Measurements from ENCODE around the gene IL15RA.
A peak's percentile ranks its signal among the peaks of the same experiment; 100 is the strongest.
"Not testable (repeated sequence)": the region's sequence is repeated elsewhere in the genome, so short reads cannot be mapped to it uniquely, and the experiment has no call there.

The IL15RA gene

DNA sequence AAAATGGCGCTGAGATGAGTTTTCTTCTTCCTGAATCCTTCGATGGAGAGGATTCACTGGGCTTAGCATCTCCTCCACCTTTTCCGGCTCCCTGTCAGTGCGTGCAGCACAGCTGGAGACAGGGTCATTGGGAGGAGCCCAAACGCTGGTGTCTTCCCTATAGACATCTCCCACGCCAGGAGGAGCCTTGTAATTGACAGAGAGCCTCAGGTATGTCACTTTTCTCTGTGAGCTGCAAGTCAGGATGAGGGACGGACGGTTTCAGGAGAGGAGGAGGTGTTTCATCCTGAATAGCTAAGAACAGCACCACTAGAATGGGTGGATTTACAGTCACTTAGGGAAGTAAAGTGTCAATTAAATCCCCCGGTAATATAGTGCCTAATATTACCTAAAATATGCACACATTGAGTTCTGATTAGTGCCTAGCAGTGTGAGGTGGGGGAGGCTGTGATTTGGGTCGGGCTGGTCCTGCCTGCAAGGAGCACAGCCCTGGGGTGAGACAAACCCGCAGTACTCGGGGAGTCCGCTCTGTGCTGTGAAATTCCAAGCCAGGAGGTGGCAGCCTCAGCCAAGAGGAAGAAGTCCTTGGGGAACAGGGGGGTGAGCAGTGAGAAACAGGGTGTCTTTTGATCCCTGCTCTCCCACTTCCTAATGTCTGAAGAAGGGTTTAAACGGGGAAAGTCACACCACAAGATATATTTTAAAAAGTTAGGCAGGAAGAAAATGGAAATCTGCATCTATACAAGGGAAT is 28.2 kb downstream of the IL15RA start:
- DNase-seq (ENCODE audit: low read depth), result no peak

DNA sequence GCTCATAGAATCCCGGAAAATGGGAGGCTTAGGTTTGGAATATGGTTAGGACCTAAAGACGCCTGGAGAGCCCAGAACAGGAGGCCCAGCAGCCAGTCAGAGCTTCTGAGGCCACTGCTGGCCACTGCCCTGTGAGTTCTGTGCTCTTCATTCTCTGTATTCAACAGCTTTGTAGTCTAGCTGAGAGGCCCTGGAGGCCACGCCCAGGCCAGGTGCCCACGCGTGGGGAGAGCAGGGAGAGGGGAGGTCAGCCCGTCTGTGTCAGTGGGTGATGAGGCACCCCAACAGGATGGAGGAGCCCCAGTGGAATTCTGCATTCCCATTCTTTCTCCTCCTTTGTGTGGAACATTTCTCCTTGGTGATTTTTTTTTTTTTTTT is 29.1 kb downstream of the IL15RA start:
- no peak for DNase-seq (ENCODE audit: low read depth)

DNA sequence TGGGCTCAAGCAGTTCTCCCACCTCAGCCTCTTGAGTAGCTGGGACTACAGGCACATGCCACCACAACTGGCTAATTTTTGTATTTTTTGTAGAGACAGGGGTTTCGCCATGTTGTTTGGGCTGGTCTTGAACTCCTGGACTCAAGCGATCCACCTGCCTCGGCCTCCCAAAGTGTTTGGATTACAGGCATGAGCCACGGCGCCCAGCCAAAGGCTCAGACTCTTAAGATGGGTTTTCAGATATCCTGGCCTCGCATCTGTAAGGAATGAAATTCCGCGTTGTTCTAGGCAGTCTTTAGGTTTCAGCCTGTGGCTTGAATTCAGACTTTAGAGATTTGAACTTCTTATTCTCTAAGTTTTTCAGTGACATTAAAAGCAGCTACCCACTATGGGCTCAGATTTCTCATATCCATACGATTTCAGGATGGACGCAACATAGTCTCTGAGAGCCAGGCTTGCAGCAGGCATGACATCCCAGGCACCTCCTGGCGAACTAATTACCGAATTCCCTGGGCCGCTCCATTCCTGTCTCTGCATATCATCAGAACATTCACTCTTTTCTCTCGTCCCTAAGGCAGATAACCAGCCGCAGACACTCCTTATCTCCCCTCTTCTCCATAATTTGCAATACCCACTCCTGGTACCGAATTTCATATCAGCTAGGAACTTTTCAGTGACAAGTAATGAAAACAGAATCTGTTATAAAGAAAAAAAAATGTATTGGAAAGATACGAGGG is 29.7 kb downstream of the IL15RA start:
- DNase-seq (ENCODE audit: low read depth), result no peak

DNA sequence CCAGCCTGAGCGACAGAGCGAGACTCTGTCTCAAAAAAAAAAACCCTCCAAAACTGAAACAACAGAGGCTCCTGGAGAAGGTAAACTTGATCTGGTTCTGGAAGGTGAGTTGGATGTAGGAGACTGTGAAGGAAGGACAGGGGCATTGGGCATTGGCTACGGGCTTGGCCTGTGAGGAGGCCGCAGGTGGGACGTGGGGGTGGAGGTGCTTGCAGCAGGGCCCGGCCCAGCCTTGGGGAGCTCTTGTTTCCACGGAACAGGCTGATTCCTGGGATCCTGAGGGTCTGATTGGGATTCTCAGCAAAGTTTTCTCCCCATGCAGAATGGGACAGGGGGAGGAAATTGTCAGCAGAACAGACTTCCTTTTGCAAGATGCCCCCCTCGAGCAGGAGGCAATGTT is 30.6 kb downstream of the IL15RA start:
- no peak for DNase-seq (ENCODE audit: low read depth)

DNA sequence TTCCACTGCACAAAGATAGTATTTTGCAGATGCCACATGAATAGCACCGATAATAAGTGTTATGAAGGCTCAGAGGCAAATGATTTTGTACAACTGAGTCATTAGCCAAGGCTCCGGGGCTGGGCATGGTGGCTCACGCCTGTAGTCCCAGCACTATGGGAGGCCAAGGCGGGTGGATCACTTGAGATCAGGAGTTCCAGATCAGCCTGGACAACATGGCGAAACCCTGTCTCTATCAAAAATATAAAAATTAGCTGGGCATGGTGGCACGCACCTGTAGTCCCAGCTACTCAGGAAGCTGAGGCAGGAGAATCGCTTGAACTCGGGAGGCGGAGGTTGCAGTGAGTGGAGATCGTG is 30.9 kb downstream of the IL15RA start:
- DNase-seq (ENCODE audit: low read depth), result not testable (repeated sequence)

DNA sequence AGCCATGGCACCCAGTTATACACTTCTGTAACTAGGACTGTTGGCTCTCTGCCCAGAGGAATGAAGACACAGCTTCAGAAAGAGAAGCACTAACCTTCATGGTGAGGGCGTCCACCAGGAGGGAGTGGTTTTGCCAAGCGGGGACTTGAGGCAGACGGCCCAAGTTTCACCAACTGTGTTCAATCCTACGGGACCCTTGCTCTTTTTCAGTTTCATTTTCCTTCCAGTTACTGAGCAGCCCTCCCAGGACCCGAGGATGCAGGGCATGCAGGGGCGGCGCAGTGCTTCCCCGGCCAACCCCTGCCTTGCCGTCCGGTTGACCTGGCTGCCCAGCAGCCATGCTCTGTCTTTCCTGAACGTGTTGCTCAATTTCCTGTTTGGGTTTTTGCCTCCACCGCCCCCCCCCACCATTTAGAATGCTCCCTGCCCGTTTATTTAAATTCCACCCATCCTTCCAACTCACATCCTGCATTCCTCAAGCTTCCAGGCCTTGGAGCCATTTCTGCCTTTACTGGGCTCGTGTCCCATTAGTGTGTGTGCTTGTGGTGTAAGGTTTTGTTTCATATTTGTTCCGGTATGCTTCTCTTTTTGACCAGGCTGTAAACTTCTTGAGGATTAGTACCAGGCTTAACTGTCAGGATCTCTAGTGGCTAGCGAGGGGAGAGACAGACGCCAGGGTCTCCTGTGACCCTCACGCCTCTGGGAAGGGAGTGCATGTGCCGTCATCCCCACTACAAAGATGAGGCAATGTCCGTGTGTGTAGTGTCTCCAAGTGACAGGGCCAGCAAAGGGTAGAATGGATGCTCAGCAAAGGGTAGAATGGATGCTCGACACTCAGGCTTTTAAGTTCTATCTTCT is 31.6 kb downstream of the IL15RA start:
- DNase-seq (ENCODE audit: low read depth), result no peak

DNA sequence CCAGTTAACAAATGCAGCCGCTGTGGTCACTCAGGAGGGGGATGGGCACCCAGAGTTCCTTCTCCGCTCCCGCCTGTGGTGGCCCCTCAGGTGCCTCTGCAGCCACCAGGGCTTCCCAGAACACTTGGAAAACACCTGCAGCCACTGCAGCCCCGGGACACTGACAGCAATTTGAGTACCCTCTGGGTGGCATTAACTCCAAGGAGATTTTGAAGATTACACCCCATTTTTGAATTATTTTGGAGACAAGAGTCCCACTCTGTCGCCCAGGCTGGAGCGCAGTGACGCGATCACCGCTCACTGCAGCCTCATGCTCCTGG is 32.2 kb downstream of the IL15RA start:
- DNase-seq (ENCODE audit: low read depth), result no peak

DNA sequence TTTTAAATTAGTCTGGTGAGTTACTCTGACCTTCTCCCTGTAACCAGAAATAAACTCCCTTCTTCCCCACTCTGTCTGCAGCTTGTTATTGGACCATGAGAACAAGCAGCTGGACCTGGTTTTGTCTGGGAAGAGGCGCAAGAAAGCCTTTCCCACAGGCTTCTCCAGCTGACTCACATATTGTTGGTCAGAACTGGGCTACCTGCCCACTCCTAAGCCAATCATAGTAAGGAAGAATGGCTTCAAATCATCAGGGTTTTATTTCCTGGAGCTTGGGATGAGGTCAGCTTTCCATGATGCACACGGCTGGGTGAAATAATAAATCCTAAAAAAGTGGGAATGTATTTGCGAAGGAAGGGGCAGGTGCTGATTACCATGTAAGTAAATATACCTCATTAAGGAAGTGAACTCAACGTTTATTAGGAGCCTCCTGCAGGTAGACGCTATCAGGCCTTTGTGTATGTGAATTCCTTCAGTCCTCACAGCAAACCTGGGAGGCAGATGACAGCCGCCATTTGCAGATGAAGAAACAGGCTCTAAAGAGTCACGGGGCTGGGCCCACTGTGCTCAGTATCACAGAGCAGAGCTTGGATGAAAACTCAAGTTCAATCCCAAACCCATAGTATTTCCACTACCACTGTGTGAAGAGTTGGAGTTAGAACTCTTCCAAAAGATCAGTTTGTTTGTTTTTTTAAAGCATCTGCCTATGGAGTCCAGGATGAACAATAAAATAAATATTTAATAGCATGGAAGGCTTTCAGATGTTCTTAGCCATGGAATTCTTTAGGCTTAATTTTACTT is 32.8 kb downstream of the IL15RA start:
- peak; percentile 80 for DNase-seq (ENCODE audit: low read depth)

DNA sequence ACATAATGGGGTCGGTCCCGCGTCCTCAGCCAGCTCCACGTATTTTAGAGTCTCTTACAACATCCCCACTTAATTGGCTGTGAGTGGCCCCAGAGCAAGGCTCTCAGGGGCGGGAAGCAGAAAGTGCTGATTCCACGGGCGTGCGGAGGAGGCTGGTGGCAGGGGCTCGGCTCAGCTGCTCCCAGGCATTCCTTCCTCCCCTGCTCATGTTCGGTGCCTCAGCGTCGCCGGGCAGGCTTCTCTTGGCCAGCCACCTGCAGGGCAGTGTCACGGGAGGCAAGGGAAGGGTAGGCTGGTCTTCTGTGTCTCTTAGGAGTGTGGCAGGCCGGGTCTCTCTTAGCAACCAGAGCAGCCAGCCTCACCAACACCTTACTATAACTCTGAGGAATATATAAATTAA is 33.8 kb downstream of the IL15RA start:
- no peak for DNase-seq (ENCODE audit: low read depth)

DNA sequence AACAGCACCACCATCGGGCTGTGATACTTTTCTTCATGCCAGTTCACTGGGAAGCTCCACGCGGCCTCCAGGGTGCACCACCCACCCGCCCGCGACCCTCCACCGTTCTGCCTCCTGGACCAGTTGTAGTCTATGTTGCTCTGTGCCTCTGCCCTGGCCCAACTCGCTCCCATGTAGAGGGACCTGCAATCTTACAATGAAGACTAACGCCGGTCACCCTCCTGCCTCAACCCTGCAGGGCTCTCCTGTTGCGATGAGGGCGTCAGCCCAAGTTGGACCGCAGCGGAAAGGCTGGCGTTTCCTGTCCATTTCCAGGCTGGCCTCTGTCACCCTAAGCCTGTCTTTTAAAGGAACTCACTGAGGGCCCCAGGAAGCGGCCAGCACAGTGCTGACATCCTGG is 34.9 kb downstream of the IL15RA start:
- DNase-seq (ENCODE audit: low read depth), result no peak

DNA sequence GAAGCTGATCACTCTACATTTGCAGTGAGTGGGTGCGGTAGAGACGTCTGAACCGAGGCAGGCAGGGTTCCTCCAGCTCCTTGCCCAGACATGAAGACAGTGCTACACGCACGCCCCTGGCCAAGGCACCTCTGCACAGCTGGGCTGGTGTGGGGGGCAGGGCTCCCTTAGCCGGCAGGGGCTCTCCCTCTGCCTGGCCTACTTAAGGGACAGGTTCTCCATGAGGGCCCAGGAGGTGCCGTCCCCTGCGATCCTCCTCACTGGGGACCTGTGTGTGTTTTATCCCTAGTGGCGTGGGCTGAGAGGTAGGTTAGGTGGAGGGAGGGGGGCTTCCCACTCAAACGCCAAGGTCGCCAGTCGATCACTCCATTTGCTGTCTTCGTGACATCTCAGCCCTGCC is 35.3 kb downstream of the IL15RA start:
- DNase-seq (ENCODE audit: low read depth), result no peak

DNA sequence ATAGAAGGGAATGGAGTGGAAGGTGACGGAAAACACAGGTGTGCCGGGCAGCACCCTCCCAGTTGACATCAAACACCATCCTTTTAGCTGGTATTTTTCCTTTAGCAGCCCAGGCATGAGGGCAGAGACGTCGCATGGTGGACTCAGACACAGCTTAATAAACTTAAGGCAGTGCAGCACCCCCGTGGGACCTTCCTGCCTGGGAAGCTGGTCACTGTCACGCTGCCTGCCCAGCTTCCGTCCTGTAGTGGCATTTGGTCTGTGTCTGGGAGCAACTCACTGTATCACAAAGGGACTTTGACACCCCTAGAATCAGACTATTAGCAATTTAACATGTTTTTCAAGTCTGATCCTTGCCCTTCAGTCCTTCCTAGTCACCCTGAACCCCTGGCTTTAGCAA is 35.8 kb downstream of the IL15RA start:
- DNase-seq (ENCODE audit: low read depth), result no peak

DNA sequence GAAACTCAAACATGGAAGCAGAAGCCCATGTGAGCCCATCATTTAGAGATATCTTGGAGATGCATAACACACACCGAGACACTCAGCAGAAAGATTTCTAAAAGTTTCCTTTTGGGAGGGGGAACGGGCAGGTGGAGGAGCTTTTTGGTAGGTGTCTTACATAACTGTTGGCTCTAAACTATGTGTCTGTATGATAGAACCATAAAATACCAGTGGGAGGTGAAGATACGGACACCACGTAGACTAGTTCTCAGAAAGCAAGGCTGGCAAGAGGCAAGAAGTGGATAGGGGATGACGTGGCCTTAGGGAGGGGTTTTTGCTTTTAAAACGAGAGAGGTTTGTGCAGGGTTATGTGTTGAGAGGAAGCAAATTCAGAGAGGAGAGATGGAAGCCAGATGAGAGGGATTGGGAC is 36.5 kb downstream of the IL15RA start:
- no peak for DNase-seq (ENCODE audit: low read depth)

DNA sequence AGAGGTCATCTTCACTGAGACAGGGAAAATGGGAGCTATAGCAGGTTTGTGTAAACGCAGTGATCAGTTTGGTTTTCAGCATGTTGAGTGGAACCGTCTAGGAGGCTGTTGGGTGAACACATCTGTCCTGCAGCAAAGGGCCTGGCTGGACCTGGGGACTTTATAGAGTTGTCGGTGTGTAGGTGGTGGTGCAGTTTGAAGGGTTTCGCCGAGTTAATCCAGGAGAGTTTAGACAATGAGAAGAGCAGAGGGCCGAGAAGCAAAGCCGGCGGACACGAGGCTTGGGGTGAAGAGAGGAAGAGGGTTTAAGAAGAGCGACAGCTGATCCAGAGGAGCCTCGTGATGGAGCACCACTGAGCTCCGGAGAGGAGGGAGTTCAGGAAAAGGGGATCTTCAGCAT is 39.1 kb downstream of the IL15RA start:
- no peak for DNase-seq (ENCODE audit: low read depth)

DNA sequence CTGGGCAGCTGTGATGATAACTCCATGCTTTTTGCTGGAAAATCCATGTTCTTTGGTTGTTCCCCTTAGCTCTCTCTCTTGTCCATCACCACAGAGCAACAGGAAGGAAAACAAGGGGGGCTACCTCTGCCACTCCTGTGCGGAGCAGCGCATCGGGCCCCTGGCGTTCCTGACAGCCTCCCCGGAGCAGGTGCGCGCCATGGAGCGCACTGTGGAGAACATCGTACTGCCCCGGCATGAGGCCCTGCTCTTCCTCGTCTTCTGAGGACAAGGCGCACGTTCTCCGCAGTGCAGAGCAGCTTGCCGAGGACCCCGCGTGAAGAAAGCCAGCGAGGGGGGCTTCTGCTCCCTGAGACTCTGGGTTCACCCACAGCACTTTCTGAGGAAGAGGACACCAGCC is 40.3 kb downstream of the IL15RA start:
- no peak for DNase-seq (ENCODE audit: low read depth)

DNA sequence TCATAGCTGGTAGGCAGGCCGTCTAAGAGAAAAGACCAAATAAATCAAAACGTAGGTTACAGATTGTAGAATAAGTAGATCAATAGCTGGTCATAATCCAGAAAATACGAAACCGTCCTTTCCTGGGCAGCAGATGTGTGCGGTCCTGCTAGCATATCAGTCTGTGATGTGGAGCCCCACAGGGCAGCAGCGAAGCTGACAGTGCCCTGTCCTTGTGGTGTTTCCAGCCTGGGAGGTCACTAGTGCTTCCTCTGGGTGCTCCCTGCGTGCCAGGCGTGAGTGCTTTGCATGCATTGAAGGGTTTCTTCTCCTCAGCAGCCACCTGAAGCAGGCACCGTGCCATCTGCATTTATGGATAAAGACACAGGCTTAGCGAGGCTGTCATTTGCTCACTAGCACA is 41.7 kb downstream of the IL15RA start:
- no peak for DNase-seq (ENCODE audit: low read depth)

DNA sequence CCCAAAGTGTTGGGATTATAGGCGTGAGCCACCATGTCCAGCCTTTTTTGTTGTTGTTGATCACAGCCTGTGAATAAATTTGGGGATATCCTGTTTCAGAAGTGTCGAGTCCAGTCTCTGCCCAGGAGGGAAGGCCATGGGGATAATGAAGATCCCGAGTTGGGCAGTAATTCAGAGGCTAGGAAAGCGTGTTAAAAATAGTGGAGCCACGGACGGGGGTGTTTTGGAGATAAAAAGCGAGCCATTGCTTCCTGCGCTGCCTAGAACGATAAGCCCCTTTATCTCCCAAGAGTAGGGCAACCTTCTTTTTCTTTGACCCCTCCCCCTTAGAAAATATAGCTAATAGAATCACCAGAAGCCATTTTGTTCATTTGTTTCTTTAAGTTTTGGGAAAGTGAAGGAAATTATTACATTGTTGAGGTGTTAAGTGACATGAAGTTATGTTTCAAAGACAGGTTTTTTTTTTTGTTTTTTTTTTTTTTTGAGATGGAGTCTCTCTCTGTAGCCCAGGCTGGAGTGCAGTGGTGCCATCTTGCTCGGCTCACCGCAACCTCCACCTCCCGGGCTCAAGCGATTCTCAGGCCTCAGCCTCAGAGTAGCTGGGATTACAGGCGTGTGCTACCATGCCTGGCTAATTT is 43.3 kb downstream of the IL15RA start:
- no peak for DNase-seq (ENCODE audit: low read depth)

DNA sequence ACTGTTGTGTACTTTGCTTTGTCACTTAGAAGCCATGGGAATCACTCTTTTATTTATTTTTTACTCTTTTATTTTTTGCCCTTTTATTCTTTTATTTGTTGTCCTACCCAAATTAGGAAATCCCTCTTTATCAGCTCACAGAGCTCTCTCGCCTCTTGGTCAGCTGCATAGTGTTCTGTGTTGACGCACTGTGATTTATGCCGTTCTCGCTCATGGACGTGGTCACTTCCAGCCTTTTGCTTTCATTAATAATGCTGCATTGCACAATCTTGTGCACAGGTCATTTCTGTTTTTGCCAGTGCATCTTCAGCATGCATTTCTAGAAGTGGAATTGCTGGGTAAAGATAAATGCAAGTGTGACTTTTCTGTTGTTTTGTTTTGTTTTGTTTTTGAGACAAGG is 45.0 kb downstream of the IL15RA start:
- no peak for DNase-seq (ENCODE audit: low read depth)

DNA sequence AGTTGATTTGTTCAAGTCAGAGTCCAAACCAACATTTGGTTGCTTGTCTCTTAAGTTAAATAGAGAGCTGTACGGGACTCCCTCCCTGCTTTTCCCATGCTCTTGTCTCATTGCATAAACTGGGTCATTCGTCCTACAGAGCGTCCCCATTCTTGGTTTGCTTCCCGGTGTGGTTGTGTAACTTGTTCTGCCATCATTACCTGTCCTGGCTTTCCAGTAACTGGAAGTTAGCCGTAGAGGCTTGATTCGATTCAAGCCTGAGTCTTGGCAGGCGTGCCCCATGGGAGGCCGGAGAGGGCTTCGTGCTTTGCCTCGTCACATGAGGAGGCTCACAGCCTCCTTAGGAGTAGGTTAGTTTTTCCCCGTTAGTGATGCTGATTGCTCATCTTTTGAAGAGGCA is 47.1 kb downstream of the IL15RA start:
- DNase-seq (ENCODE audit: low read depth), result no peak

DNA sequence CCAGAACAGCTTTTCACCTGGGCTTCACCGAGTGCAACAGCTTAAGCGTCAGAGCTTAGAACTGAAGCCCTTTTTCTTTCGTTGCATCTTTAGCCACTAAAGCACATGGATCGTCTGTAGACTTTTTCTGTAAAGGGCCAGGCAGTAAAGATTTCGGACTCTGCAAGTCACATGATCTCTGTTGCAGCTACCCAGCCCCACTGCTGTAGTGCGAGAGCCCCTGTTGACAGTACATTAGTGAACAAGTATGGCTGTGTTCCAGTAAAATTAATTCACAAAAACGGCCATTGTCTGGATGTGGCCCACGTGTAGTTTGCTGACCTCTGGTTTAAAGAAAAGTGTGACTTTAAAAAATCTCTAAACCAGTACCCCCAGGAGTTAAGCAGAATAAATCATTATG is 47.9 kb downstream of the IL15RA start:
- DNase-seq (ENCODE audit: low read depth), result no peak

DNA sequence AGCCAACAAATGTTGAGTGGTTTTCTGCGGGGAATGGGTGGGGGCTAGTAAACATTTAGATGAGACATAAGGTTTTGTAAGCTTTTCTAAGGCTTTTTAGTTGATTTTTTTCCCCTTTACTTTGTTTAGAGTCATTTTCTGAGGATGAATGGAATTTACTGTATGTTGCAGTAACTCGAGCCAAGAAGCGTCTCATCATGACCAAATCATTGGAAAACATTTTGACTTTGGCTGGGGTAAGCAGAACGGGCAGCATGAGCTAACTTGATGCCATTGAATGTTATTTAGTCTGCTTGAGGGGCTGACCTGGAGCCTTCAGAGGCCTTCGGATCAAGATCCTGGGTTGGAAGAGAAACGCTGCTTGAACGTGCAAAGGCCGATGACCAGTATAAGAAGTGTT is 50.0 kb downstream of the IL15RA start:
- DNase-seq (ENCODE audit: low read depth), result no peak

DNA sequence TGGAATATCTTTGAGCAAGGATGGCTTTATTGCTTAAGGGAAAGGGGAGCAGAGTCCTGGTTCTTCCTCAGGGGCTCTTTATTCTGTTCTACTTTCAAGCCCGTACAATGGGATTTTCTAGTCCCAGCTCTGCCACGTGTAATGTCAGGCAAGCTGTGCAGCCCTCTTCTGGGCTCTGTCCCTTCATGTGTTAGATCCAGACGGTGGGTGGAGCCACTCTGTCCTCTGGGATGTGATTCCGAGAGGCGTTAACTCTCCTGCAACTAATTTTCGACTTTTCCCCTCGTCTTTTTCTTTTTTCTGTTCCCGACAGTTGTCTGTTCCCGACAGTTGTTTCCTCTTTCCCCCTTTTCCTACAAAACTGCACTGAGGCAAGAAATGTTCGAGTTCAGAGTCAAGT is 52.5 kb downstream of the IL15RA start:
- DNase-seq (ENCODE audit: low read depth), result no peak

All from HS-5 (cell line).